CD4-positive, alpha-beta T cell treated with Interferon gamma for 1 hour (primary cell): ENCODE data around the gene CD177.
"Not testable (repeated sequence)": the region's sequence is repeated elsewhere in the genome, so short reads cannot be mapped to it uniquely, and the experiment has no call there.

ENCODE experiments used
- DNase-seq: peaks from one replicate; pipeline ENCODE4 v3.0.0-alpha.2; 2020

The CD177 gene

GRCh38 chr19:43336508-43336907 is 17.0 kb upstream of the CD177 start:
- DNase-seq, result not testable (repeated sequence)

GRCh38 chr19:43337737-43338136 is 15.7 kb upstream of the CD177 start:
- DNase-seq, result no peak

- no peak for DNase-seq
Observed at GRCh38 chr19:43338530-43338929, 15.0 kb upstream of the CD177 start.

- not testable (repeated sequence) for DNase-seq
Observed at GRCh38 chr19:43339243-43339930, 14.1 kb upstream of the CD177 start.

- DNase-seq, result not testable (repeated sequence)
Observed at GRCh38 chr19:43340101-43340500, 13.4 kb upstream of the CD177 start.

- DNase-seq, result not testable (repeated sequence)
Observed at GRCh38 chr19:43341098-43341497, 12.4 kb upstream of the CD177 start.

GRCh38 chr19:43342104-43342503 is 11.4 kb upstream of the CD177 start:
- not testable (repeated sequence) for DNase-seq

GRCh38 chr19:43344347-43344925 is 9.1 kb upstream of the CD177 start:
- not testable (repeated sequence) for DNase-seq

- DNase-seq, result not testable (repeated sequence)
Observed at GRCh38 chr19:43349813-43350212, 3.7 kb upstream of the CD177 start.

- DNase-seq, result no peak
Observed at GRCh38 chr19:43351998-43352746, 1.3 kb upstream of the CD177 start.

- no peak for DNase-seq
Observed at GRCh38 chr19:43354305-43354627, 780 bp downstream of the CD177 start.

- DNase-seq, result not testable (repeated sequence)
Observed at GRCh38 chr19:43356749-43357148, 3.3 kb downstream of the CD177 start.

GRCh38 chr19:43362179-43362578 is 8.7 kb downstream of the CD177 start:
- no peak for DNase-seq

- DNase-seq, result no peak
Observed at GRCh38 chr19:43362745-43363144, 9.3 kb downstream of the CD177 start.

GRCh38 chr19:43365677-43366076 is 12.2 kb downstream of the CD177 start:
- not testable (repeated sequence) for DNase-seq

GRCh38 chr19:43367822-43368221 is 14.3 kb downstream of the CD177 start:
- DNase-seq, result no peak

- not testable (repeated sequence) for DNase-seq
Observed at GRCh38 chr19:43368897-43369296, 15.4 kb downstream of the CD177 start.

- DNase-seq, result no peak
Observed at GRCh38 chr19:43371909-43372308, 18.4 kb downstream of the CD177 start.

- DNase-seq, result no peak
Observed at GRCh38 chr19:43372462-43372861, 19.0 kb downstream of the CD177 start.

- not testable (repeated sequence) for DNase-seq
Observed at GRCh38 chr19:43377624-43378023, 24.1 kb downstream of the CD177 start.

GRCh38 chr19:43380008-43380407 is 26.5 kb downstream of the CD177 start:
- DNase-seq, result no peak

- DNase-seq, result no peak
Observed at GRCh38 chr19:43380771-43381386, 27.4 kb downstream of the CD177 start.

- DNase-seq, result not testable (repeated sequence)
Observed at GRCh38 chr19:43382586-43383216, 29.2 kb downstream of the CD177 start.
